Measurements from ENCODE around the gene ADK. TPM values are rescaled to one million over a fixed set of nuclear protein-coding genes. Genes with fewer than 3 reads are reported as not detected.
"Not testable (repeated sequence)": the region's sequence is repeated elsewhere in the genome, so short reads cannot be mapped to it uniquely, and the experiment has no call there.

The ADK gene
- total and polyA plus RNA-seq, 2 of the 13 experiments (the other 11 are each of a cell fraction or from before 2014, with no cell fraction given): 48.6 to 79.1 TPM

GRCh38 chr10:74222467-74222866 is 71.4 kb downstream of the ADK start:
- H3K4me3 ChIP-seq (replicated peaks in 1 of 3; ENCODE audit: insufficient read depth in 1 of 3, low read depth in 2 of 3, low read length in 3 of 3); ATAC-seq; CTCF ChIA-PET (ENCODE audit: low intra/inter-chr PET ratio, low total read pairs); H3K4me1 ChIP-seq (ENCODE audit: insufficient read depth, low read length); H3K27ac ChIP-seq (ENCODE audit: extremely low read length, insufficient read depth, low read length); BruUV-seq (replicated peaks); intact Hi-C loops (cut with micrococcal nuclease; ENCODE audit: unreplicated experiment); H3K4me2 ChIP-seq (ENCODE audit: low read depth, low read length); H3K36me3 ChIP-seq (replicated peaks in 1 of 2; ENCODE audit: control insufficient read depth in 1 of 2, insufficient read depth in 2 of 2, low read length in 2 of 2); H3K79me2 ChIP-seq (ENCODE audit: insufficient read depth, low read length); DNase-seq (ENCODE audit: low spot score); FAIRE-seq; H2AFZ ChIP-seq (ENCODE audit: low read length); POLR2A ChIA-PET; H3K9ac ChIP-seq (ENCODE audit: insufficient read depth, low read depth, low read length); in situ Hi-C loops (cut with HindIII; ENCODE audit: extremely low pct_ligation_motif_present, low pct_unique_long_range_greater_than_20kb); H3K9me3 ChIP-seq (ENCODE audit: low read length); H3K27me3 ChIP-seq (ENCODE audit: control insufficient read depth in 1 of 2, insufficient read depth in 2 of 2, low read length in 2 of 2); H4K20me1 ChIP-seq (ENCODE audit: insufficient read depth, low read length): not testable (repeated sequence)
- WGBS (ENCODE audit: low lambda C conversion rate): 100% methylated on average over 3 of the region's 4 CpGs

- Histone ChIP-seq H3K4me3 (replicated peaks in 1 of 3; ENCODE audit: insufficient read depth in 1 of 3, low read depth in 2 of 3, low read length in 3 of 3) (no peak overlapping the region), H3K4me2 (ENCODE audit: low read depth, low read length) (no peak overlapping the region), H3K9ac (ENCODE audit: insufficient read depth, low read depth, low read length) (no peak overlapping the region), H2AFZ (ENCODE audit: low read length) (no peak overlapping the region), H3K9me3 (ENCODE audit: low read length) (no peaks in the 10 kb centered on the region), H4K20me1 (ENCODE audit: insufficient read depth, low read length) (no peaks in the 10 kb centered on the region), H3K27ac (ENCODE audit: extremely low read length, insufficient read depth, low read length) (no peak overlapping the region), H3K4me1 (ENCODE audit: insufficient read depth, low read length) (no peaks in the 10 kb centered on the region), H3K36me3 (replicated peaks in 1 of 2; ENCODE audit: control insufficient read depth in 1 of 2, insufficient read depth in 2 of 2, low read length in 2 of 2) (no peaks in the 10 kb centered on the region), H3K79me2 (ENCODE audit: insufficient read depth, low read length) (no peaks in the 10 kb centered on the region), H3K27me3 (ENCODE audit: control insufficient read depth in 1 of 2, insufficient read depth in 2 of 2, low read length in 2 of 2) (no peaks in the 10 kb centered on the region)
- DNase-seq (ENCODE audit: low spot score): no peak
- intact Hi-C loops (cut with micrococcal nuclease; ENCODE audit: unreplicated experiment) (no loop called here), in situ Hi-C loops (cut with HindIII; ENCODE audit: extremely low pct_ligation_motif_present, low pct_unique_long_range_greater_than_20kb) (no loop called here)
- BruUV-seq (replicated peaks): no TSS peak
- CTCF ChIA-PET (ENCODE audit: low intra/inter-chr PET ratio, low total read pairs): no interaction called here
- ATAC-seq: no peak
- 94% methylated on average over 9 of the region's 9 CpGs for WGBS (ENCODE audit: low lambda C conversion rate)
- FAIRE-seq: no peak
- POLR2A ChIA-PET: no interaction called here
- TF ChIP-seq ZNF546 (CRISPR knock-in tag; conservative IDR thresholded peaks at IDR 0.05) (no peak), SOX13 (IDR thresholded peaks at IDR 0.05) (no peak), SOX13 (CRISPR knock-in tag; conservative IDR thresholded peaks at IDR 0.05 in 1 of 2, IDR thresholded peaks at IDR 0.05 in 1 of 2) (no peak), ZSCAN25 (CRISPR knock-in tag; IDR thresholded peaks at IDR 0.05) (no peak), NFIC (IDR thresholded peaks at IDR 0.05; ENCODE audit: low read length) (no peak), ZNF800 (CRISPR knock-in tag; IDR thresholded peaks at IDR 0.05) (no peak), SAFB2 (CRISPR knock-in tag; IDR thresholded peaks at IDR 0.05; ENCODE audit: borderline replicate concordance, low read depth) (no peak), ZFY (CRISPR knock-in tag; IDR thresholded peaks at IDR 0.05) (no peak)
- TF ChIP-seq, protein P1, sequence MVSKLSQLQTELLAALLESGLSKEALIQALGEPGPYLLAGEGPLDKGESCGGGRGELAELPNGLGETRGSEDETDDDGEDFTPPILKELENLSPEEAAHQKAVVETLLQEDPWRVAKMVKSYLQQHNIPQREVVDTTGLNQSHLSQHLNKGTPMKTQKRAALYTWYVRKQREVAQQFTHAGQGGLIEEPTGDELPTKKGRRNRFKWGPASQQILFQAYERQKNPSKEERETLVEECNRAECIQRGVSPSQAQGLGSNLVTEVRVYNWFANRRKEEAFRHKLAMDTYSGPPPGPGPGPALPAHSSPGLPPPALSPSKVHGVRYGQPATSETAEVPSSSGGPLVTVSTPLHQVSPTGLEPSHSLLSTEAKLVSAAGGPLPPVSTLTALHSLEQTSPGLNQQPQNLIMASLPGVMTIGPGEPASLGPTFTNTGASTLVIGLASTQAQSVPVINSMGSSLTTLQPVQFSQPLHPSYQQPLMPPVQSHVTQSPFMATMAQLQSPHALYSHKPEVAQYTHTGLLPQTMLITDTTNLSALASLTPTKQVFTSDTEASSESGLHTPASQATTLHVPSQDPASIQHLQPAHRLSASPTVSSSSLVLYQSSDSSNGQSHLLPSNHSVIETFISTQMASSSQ (IDR thresholded peaks at IDR 0.05; ENCODE audit: low read depth): no peak
- TF ChIP-seq, protein P1 (CRISPR knock-in tag; IDR thresholded peaks at IDR 0.05; ENCODE audit: borderline replicate concordance): no peak
- TF ChIP-seq, protein P2, sequence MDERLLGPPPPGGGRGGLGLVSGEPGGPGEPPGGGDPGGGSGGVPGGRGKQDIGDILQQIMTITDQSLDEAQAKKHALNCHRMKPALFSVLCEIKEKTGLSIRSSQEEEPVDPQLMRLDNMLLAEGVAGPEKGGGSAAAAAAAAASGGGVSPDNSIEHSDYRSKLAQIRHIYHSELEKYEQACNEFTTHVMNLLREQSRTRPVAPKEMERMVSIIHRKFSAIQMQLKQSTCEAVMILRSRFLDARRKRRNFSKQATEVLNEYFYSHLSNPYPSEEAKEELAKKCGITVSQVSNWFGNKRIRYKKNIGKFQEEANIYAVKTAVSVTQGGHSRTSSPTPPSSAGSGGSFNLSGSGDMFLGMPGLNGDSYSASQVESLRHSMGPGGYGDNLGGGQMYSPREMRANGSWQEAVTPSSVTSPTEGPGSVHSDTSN (CRISPR knock-in tag; IDR thresholded peaks at IDR 0.05): no peak
Observed at GRCh38 chr10:74223755-74224529, 72.9 kb downstream of the ADK start.
